Psoas muscle (tissue), 8 donors: Measurements from ENCODE around the gene STARD4. TPM values are rescaled to one million over a fixed set of nuclear protein-coding genes. Genes with fewer than 3 reads are reported as not detected.

Experiments used
- ATAC-seq, 4 donors: fragments of 200-7000 bp; cut with Tn5 transposase; one replicate each; pipeline ENCODE4 v1.9.1; 2020; ENCODE audit warnings: moderate library complexity in 3 of 4, mild to moderate bottlenecking in 2 of 4
- DNase-seq, 2 donors: peaks; one replicate each; pipeline ENCODE4 v3.0.0-alpha.2; 2020
- H3K27ac ChIP-seq: fragments of 200-600 bp; one replicate; pipeline ENCODE4 v1.8.0; 2022
- H3K27me3 ChIP-seq, 3 donors: fragments of 200-600 bp in 1 of 3; one replicate each; pipeline versions ENCODE4 v1.6.1 to v1.8.0; 2013 to 2022; ENCODE audit warnings: low read length in 2 of 3, mild to moderate bottlenecking in 2 of 3, moderate library complexity in 1 of 3; ENCODE audit not compliant: insufficient read depth in 3 of 3
- H3K36me3 ChIP-seq, 2 donors: fragments of 200-600 bp in 1 of 2; one replicate each; pipeline versions ENCODE4 v1.6.1 to v1.8.0; 2013 to 2022; ENCODE audit warnings: low read depth in 1 of 2, mild to moderate bottlenecking in 1 of 2, moderate library complexity in 1 of 2; ENCODE audit not compliant: insufficient read depth in 1 of 2
- H3K4me1 ChIP-seq: fragments of 200-600 bp; one replicate; pipeline ENCODE4 v1.8.0; 2022
- H3K4me3 ChIP-seq: fragments of 200-600 bp; one replicate; pipeline ENCODE4 v1.8.0; 2022; ENCODE audit warnings: mild to moderate bottlenecking
- H3K9me3 ChIP-seq: fragments of 200-600 bp; one replicate; pipeline ENCODE4 v1.8.0; 2022
- WGBS, 3 donors: extraction: QIAGEN DNeasy Blood & Tissue Kit; methylation state at CpG; one replicate each; pipeline versions ENCODE4 v1.1.6 to v1.1.7; 2013; 5-methylcytosine and 5-hydroxymethylcytosine counted together
- intact Hi-C, 2 donors: fragments of 100-400 bp; cut with DNase I; formaldehyde crosslinking; loops; one replicate each; pipeline versions ENCODE4 v1.11.0 to v1.14.2; 2022
- polyA plus RNA-seq, 3 donors: library from polyadenylated mRNA; stranded (reverse); fragments of 200-250 nt; gene quantifications; one replicate each; pipeline ENCODE4 v1.2.3, GENCODE V29; 2013
- total RNA-seq, 4 donors: library from RNA; stranded (reverse); fragmentation: NEBNext Ultra II Directional in 2 of 4; extraction: Animal tissue kit (Norgen Biotek cat#: 25700) in 2 of 4; gene quantifications; one replicate each; pipeline versions ENCODE4 v1.2.1 to v1.2.4, GENCODE V29; 2021 to 2023
- TF ChIP-seq, protein P1 (sequence below): fragments of 200-600 bp; IDR thresholded peaks from one replicate; pipeline ENCODE4 v1.8.0; 2022; ENCODE audit warnings: antibody characterized with exemption
- donor health status: healthy with polysubstance abuse.
- donor health status: DM: no; HTN: no; CAD: no; lungs with moderate emphysema.
- donor health status: Bipolar disorder and iron deficiency.
- donor health status: healthy.
- donor health status: DM: yes; HTN: yes; CAD: no.
- donor health status: DM: no; HTN: no; CAD: no.
- donor health status: DM: no; HTN: no; CAD: no.
- donor health status: DM: yes; HTN: yes; CAD: no.

STARD4 gene
- total and polyA plus RNA-seq, 7 donors = 0.86 to 2.3 (median 1.3) TPM

DNA sequence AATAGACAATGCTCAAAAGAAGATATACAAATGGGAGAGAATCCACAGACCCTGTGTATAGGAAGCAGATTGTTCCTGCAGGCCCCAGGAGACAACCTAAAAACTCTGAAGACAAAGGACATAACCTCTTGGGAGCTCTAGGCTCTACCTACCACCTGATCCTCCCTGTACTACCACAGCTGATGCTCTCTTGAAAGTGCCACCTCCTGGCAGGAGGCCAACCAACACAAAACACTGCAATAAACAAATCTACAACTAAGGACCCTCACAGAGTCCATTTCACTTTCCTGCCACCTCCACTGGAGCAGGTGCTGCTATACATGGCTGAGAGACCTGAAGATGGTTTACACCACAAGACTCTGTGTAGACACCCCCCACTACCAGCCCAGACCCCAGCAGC, 49.0 kb downstream of the STARD4 start:
- ATAC-seq (no peak), DNase-seq (no peak)
- intact Hi-C loops = no loop called here
- H3K27me3 ChIP-seq = no peaks in the 10 kb centered on the region
- H3K9me3 ChIP-seq = no peaks in the 10 kb centered on the region
- no peak overlapping the region for H3K27ac ChIP-seq
- H3K36me3 ChIP-seq = no peaks in the 10 kb centered on the region
- H3K4me1 ChIP-seq = no peaks in the 10 kb centered on the region
- no peak overlapping the region for H3K4me3 ChIP-seq
- TF ChIP-seq, protein P1, sequence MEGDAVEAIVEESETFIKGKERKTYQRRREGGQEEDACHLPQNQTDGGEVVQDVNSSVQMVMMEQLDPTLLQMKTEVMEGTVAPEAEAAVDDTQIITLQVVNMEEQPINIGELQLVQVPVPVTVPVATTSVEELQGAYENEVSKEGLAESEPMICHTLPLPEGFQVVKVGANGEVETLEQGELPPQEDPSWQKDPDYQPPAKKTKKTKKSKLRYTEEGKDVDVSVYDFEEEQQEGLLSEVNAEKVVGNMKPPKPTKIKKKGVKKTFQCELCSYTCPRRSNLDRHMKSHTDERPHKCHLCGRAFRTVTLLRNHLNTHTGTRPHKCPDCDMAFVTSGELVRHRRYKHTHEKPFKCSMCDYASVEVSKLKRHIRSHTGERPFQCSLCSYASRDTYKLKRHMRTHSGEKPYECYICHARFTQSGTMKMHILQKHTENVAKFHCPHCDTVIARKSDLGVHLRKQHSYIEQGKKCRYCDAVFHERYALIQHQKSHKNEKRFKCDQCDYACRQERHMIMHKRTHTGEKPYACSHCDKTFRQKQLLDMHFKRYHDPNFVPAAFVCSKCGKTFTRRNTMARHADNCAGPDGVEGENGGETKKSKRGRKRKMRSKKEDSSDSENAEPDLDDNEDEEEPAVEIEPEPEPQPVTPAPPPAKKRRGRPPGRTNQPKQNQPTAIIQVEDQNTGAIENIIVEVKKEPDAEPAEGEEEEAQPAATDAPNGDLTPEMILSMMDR = no peak

- DNase-seq = no peak
- intact Hi-C loops = no loop called here
- Histone ChIP-seq H3K4me1 (no peaks in the 10 kb centered on the region), H3K36me3 (no peaks in the 10 kb centered on the region), H3K27me3 (no peaks in the 10 kb centered on the region), H3K9me3 (no peaks in the 10 kb centered on the region), H3K4me3 (no peak overlapping the region), H3K27ac (no peak overlapping the region)
- TF ChIP-seq, protein P1 = no peak
- WGBS, 3 donors = 79 to 90% (median 83%) methylated on average over 2 of the region's 2 CpGs
- no peak for ATAC-seq
These were observed 50.4 kb downstream of the STARD4 start for GRCh38 chr5:111461934-111462333.

- ATAC-seq = no peak
- Histone ChIP-seq H3K27ac (no peak overlapping the region), H3K27me3 (no peaks in the 10 kb centered on the region), H3K36me3 (no peaks in the 10 kb centered on the region), H3K4me3 (no peak overlapping the region), H3K9me3 (no peaks in the 10 kb centered on the region), H3K4me1 (no peaks in the 10 kb centered on the region)
- TF ChIP-seq, protein P1 = no peak
- intact Hi-C loops = no loop called here
- DNase-seq = no peak
- WGBS, 3 donors = 39 to 47% (median 40%) methylated on average over 3 of the region's 3 CpGs
These were observed 51.1 kb downstream of the STARD4 start for GRCh38 chr5:111461255-111461671.

DNA sequence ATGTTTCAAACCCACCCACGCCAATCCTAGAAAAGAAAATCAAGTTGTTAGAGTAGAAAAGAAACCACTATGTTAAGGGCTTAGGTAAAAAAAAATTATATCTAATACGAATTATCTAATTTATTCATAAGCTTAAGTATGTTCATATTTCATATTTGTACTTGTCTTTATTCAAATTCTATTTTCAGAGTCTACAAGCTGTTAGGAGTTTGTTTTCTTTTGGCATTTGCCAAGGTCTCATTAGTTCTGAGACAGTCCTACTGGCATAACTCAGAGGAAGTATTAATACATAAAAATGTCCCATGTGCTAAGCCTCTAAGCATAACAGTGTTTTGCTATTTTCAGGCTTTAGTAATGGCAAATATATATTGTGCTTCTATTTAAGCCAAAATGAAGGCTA, 57.6 kb downstream of the STARD4 start:
- WGBS, 3 donors = 63 to 68% (median 65%) methylated on average over 2 of the region's 2 CpGs
- TF ChIP-seq, protein P1 = no peak
- no peak for ATAC-seq

GRCh38 chr5:111454198-111454622, 58.1 kb downstream of the STARD4 start:
- ATAC-seq (no peak), DNase-seq (no peak)
- Histone ChIP-seq H3K4me1 (no peaks in the 10 kb centered on the region), H3K4me3 (no peak overlapping the region), H3K27me3 (no peaks in the 10 kb centered on the region), H3K9me3 (no peaks in the 10 kb centered on the region), H3K36me3 (no peaks in the 10 kb centered on the region), H3K27ac (no peak overlapping the region)
- WGBS, 3 donors = 54 to 72% (median 65%) methylated on average over 3 of the region's 3 CpGs
- intact Hi-C loops = no loop called here
- TF ChIP-seq, protein P1 = no peak

More for the DNA sequence above, 57.6 kb downstream of the STARD4 start:
- H3K27me3 ChIP-seq = no peaks in the 10 kb centered on the region
- DNase-seq = no peak
- no peak overlapping the region for H3K27ac ChIP-seq
- no peaks in the 10 kb centered on the region for H3K4me1 ChIP-seq
- H3K9me3 ChIP-seq = no peaks in the 10 kb centered on the region
- H3K4me3 ChIP-seq = no peak overlapping the region
- H3K36me3 ChIP-seq = no peaks in the 10 kb centered on the region
- intact Hi-C loops = no loop called here
